NCI-H187 treated with DMSO at 0.1 percent for 48 hours (cell line): Measurements from ENCODE around the gene VSNL1.

Source experiments
- DNase-seq: peaks from one replicate; lab custom pipeline; 2025; lab: John Stamatoyannopoulos, UW

Gene VSNL1

GRCh38 chr2:17614174-17614930, 73.9 kb downstream of the VSNL1 start:
- DNase-seq = no peak

GRCh38 chr2:17615147-17615546, 74.7 kb downstream of the VSNL1 start:
- no peak for DNase-seq

- DNase-seq = no peak
Observed at GRCh38 chr2:17615728-17616351, 75.3 kb downstream of the VSNL1 start.

- DNase-seq = no peak
Observed at GRCh38 chr2:17616405-17616804, 75.9 kb downstream of the VSNL1 start.

- DNase-seq = no peak
Observed at GRCh38 chr2:17617516-17617915, 77.0 kb downstream of the VSNL1 start.

- no peak for DNase-seq
Observed at GRCh38 chr2:17617955-17618354, 77.5 kb downstream of the VSNL1 start.

- no peak for DNase-seq
Observed at GRCh38 chr2:17620280-17620679, 79.8 kb downstream of the VSNL1 start.

- DNase-seq = no peak
Observed at GRCh38 chr2:17620841-17621240, 80.3 kb downstream of the VSNL1 start.

GRCh38 chr2:17621781-17622180, 81.3 kb downstream of the VSNL1 start:
- no peak for DNase-seq

- no peak for DNase-seq
Observed at GRCh38 chr2:17625446-17625845, 85.0 kb downstream of the VSNL1 start.

- DNase-seq = no peak
Observed at GRCh38 chr2:17626986-17627385, 86.5 kb downstream of the VSNL1 start.

- no peak for DNase-seq
Observed at GRCh38 chr2:17627434-17627833, 86.9 kb downstream of the VSNL1 start.

GRCh38 chr2:17628349-17629261, 88.1 kb downstream of the VSNL1 start:
- no peak for DNase-seq

- DNase-seq = no peak
Observed at GRCh38 chr2:17630089-17630488, 89.6 kb downstream of the VSNL1 start.

GRCh38 chr2:17634997-17635396, 94.5 kb downstream of the VSNL1 start:
- no peak for DNase-seq

- DNase-seq = no peak
Observed at GRCh38 chr2:17636257-17636656, 95.8 kb downstream of the VSNL1 start.

- no peak for DNase-seq
Observed at GRCh38 chr2:17637131-17637906, 96.8 kb downstream of the VSNL1 start.

- no peak for DNase-seq
Observed at GRCh38 chr2:17638196-17638743, 97.8 kb downstream of the VSNL1 start.

GRCh38 chr2:17640406-17640805, 99.9 kb downstream of the VSNL1 start:
- DNase-seq = no peak

- DNase-seq = no peak
Observed at GRCh38 chr2:17643031-17643615, 102.6 kb downstream of the VSNL1 start.

GRCh38 chr2:17644997-17645720, 104.7 kb downstream of the VSNL1 start:
- DNase-seq = no peak
